ENCODE data around the gene AHDC1. TPM values are rescaled to one million over a fixed set of nuclear protein-coding genes. Genes with fewer than 3 reads are reported as not detected.

The AHDC1 gene
- total RNA-seq, 4 donors from 2014 or later = 25.5 to 91.4 (median 47.8) TPM

DNA sequence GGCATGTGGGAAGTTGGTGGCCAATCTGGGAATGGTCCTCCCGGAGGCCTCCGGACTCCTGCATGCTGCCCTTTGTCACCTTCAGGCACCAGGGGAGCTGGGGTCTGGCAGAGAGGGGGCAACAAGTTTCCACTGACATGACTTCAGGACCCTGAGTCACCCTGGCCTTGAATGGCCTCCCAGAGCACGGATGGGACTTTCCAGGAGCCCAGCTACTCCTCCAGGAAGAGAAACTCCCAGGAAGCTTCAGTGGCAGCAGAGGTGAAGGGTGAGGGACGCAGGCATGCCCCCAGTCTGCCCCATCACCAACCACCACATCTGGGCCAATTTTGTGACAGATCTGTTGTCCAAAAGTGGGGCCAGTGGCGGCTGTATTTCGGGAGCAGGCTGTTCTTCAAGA lies 58.1 kb downstream of the AHDC1 start:
- TF ChIP-seq POLR2A (IDR thresholded peaks at IDR 0.05) = no peak
- TF ChIP-seq, protein P1, sequence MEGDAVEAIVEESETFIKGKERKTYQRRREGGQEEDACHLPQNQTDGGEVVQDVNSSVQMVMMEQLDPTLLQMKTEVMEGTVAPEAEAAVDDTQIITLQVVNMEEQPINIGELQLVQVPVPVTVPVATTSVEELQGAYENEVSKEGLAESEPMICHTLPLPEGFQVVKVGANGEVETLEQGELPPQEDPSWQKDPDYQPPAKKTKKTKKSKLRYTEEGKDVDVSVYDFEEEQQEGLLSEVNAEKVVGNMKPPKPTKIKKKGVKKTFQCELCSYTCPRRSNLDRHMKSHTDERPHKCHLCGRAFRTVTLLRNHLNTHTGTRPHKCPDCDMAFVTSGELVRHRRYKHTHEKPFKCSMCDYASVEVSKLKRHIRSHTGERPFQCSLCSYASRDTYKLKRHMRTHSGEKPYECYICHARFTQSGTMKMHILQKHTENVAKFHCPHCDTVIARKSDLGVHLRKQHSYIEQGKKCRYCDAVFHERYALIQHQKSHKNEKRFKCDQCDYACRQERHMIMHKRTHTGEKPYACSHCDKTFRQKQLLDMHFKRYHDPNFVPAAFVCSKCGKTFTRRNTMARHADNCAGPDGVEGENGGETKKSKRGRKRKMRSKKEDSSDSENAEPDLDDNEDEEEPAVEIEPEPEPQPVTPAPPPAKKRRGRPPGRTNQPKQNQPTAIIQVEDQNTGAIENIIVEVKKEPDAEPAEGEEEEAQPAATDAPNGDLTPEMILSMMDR (IDR thresholded peaks at IDR 0.05) = no peak
- H3K27ac ChIP-seq = peak overlapping the region; percentile 72 to 97 (median 91)

DNA sequence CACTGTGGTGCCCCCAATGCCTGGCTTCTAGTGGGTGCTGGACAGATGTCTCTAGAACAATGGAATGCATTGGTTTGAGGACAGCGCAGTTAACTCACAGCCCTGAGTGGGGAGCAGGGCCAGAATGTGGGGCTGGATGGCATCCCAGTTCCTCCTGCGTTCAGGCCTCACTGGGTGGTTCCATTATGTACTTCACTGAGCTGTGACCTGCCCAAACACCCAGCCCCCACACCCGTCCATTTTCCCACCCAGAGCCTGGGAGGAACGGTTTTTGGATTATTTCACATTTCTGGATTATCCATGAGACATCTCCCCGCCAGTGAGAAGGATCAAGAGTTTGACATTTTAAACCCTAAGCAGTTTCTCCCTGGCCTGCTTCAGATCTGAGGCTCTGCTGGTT lies 58.7 kb downstream of the AHDC1 start:
- peak overlapping the region; percentile 72 to 97 (median 91) for H3K27ac ChIP-seq
- 17 to 29% methylated on average over 5 of the region's 5 CpGs for WGBS, 2 donors
- DNase-seq = peak; percentile 93 to 95
- H3K4me3 ChIP-seq (replicated peaks in 1 of 3) = no peak overlapping the region
- H3K36me3 ChIP-seq = peaks cover 23 to 26% of the 10 kb centered on the region in 2 donors
- peaks cover 49 to 62% of the 10 kb centered on the region in 2 donors for H3K4me1 ChIP-seq
- H3K27me3 ChIP-seq = no peaks in the 10 kb centered on the region
- intact Hi-C loops (cut with DNase I) = no loop called here
- TF ChIP-seq, protein P1 (IDR thresholded peaks at IDR 0.05) = no peak
- TF ChIP-seq POLR2A (IDR thresholded peaks at IDR 0.05) = peak in 1 of 2 donors; percentile 44
- H3K9me3 ChIP-seq = no peaks in the 10 kb centered on the region

More for the DNA sequence above, 58.1 kb downstream of the AHDC1 start:
- Histone ChIP-seq H3K4me3 (replicated peaks in 1 of 3) (no peak overlapping the region), H3K27me3 (no peaks in the 10 kb centered on the region), H3K9me3 (no peaks in the 10 kb centered on the region), H3K4me1 (peaks cover 45 to 57% of the 10 kb centered on the region in 2 donors), H3K36me3 (peaks cover 30 to 32% of the 10 kb centered on the region in 2 donors)
- DNase-seq = no peak
- intact Hi-C loops (cut with DNase I) = no loop called here
- WGBS, 2 donors = 60 to 80% methylated on average over 5 to 6 of the region's 6 CpGs

DNA sequence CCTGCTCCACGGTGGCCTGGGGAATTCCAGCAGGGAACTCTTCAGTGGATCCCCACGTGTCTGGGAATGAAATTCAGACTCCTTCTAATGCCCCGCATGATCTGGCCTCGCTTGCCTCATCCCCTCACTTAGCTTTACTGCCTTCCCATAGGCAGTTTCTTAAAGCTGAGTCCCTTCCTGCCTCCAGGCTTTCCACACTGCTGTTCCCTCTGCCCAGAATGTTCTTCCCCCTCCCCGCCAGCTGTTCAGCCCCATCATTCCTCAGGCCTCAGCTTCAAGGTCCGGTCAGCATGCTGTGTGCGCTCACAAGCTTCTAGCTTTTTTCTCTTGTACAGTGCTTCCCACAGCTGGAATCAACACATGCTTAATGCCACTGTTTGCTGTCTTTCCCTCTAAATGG lies 59.1 kb downstream of the AHDC1 start:
- TF ChIP-seq, protein P1 (IDR thresholded peaks at IDR 0.05) = no peak
- TF ChIP-seq POLR2A (IDR thresholded peaks at IDR 0.05) = no peak
- Histone ChIP-seq H3K9me3 (no peaks in the 10 kb centered on the region), H3K27ac (peak overlapping the region; percentile 72 to 97 (median 91)), H3K4me3 (replicated peaks in 1 of 3) (no peak overlapping the region), H3K4me1 (peaks cover 52 to 66% of the 10 kb centered on the region in 2 donors), H3K27me3 (no peaks in the 10 kb centered on the region), H3K36me3 (peaks cover 19 to 21% of the 10 kb centered on the region in 2 donors)
- intact Hi-C loops (cut with DNase I) = no loop called here
- WGBS, 2 donors = 67 to 70% methylated on average over 7 of the region's 7 CpGs
- DNase-seq = no peak

DNA sequence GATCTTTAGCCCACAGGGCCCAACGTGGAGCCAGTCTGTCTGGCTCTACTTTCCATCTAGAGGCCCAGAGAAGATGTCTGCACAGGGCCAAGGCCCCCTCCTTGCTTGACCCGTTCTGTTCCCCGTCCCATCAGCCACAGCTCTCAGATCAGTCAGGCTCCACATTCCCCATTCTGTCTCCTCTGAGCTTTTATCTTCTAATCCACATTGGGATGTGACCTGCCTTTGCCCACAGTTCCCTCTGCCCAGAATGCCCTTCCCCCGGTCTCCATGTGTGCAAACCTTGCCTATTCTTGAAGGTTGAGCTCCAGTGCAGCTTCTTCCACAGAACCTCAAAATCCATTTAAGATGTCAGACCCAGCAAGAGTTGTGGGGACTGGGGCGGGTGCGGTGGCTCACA lies 60.7 kb downstream of the AHDC1 start:
- no peak overlapping the region for H3K4me3 ChIP-seq (replicated peaks in 1 of 3)
- DNase-seq = no peak
- H3K9me3 ChIP-seq = no peaks in the 10 kb centered on the region
- TF ChIP-seq, protein P1 (IDR thresholded peaks at IDR 0.05) = no peak
- TF ChIP-seq POLR2A (IDR thresholded peaks at IDR 0.05) = no peak
- no peaks in the 10 kb centered on the region for H3K27me3 ChIP-seq
- H3K4me1 ChIP-seq = peaks cover 60 to 82% of the 10 kb centered on the region in 2 donors
- peak overlapping the region; percentile 91 to 97 (median 91) for H3K27ac ChIP-seq
- H3K36me3 ChIP-seq = peaks cover 9 to 12% of the 10 kb centered on the region in 2 donors
- intact Hi-C loops (cut with DNase I) = no loop called here
- WGBS, 2 donors = 75 to 80% methylated on average over 6 of the region's 6 CpGs

DNA sequence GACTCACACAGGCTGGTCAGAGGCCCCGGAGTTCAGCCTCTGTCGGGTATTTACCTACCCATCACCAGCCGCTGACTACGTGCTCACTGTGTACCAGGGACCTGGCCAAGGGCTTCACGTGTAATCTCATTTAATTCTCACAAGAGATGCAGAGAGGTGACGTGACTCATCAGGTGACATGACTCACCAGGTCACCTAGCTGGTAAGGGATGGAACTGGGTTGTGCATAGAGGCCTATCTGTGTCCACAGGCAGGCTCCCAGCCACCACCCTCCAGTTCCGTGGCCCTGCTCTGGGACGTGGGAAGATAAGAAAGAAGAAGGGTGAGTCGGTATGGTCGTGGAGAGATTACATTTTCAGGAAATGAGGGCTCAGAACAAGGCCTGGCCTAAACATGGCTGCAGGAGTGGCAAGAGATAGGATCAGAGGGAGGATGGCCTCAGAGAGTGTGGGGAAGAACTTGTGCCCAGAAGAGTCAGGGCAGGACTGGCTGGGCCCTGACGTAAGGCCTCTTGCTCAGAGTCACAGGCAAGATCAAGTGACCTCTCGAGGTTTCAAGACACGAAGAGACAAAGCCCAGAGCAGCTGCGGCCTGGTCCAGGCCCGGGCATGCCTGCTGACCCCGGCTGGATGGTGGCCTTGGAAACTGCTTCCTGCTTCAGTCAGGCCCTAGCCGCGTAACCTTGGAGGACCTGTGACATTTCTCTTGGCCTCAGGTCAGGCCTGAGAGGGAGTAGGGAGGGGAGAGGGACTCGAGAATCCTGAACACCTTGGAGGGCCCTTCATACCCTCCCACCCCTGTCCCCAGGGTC lies 61.3 kb downstream of the AHDC1 start:
- Histone ChIP-seq H3K9me3 (no peaks in the 10 kb centered on the region), H3K27ac (peak overlapping the region; percentile 91 to 97 (median 91)), H3K4me1 (peaks cover 66 to 88% of the 10 kb centered on the region in 2 donors), H3K4me3 (replicated peaks in 1 of 3) (no peak overlapping the region), H3K27me3 (no peaks in the 10 kb centered on the region), H3K36me3 (peaks cover 5 to 6% of the 10 kb centered on the region in 2 donors)
- peak in 1 of 2 donors; percentile 42 for TF ChIP-seq POLR2A (IDR thresholded peaks at IDR 0.05)
- TF ChIP-seq, protein P1 (IDR thresholded peaks at IDR 0.05) = no peak
- DNase-seq = peak; percentile 45 to 50
- 57 to 59% methylated on average over 17 to 19 of the region's 19 CpGs for WGBS, 2 donors
- intact Hi-C loops (cut with DNase I) = no loop called here
